HG02763 (cell line): ENCODE results near the gene ISOC2.
"Not testable (repeated sequence)": the region's sequence is repeated elsewhere in the genome, so short reads cannot be mapped to it uniquely, and the experiment has no call there.

Experiments used
- ATAC-seq: cut with Tn5 transposase; IDR thresholded peaks from one replicate; pipeline ENCODE4 v1.9.1; 2021; ENCODE audit warnings: mild to moderate bottlenecking, moderate library complexity; ENCODE audit not compliant: unreplicated experiment

The ISOC2 gene

DNA sequence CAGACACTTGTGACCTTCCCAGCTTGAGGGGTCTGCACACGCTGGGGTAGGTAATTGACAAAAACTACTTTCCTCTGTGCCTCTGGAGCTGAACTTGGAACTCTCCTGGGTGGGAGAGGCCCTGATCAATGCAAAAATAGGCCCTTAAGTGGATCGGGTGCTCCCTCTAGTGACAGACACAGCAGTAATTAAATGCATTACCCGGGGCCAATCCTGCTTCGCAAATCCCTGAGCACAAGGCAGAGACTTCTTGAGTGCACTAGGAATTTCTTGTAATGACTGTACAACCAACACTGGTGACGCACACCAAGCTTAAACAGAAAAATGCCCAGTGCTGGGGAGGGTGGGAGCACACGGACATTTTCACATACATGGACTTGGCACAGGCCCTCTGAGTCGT lies 43.3 kb downstream of the ISOC2 start:
- no peak for ATAC-seq

DNA sequence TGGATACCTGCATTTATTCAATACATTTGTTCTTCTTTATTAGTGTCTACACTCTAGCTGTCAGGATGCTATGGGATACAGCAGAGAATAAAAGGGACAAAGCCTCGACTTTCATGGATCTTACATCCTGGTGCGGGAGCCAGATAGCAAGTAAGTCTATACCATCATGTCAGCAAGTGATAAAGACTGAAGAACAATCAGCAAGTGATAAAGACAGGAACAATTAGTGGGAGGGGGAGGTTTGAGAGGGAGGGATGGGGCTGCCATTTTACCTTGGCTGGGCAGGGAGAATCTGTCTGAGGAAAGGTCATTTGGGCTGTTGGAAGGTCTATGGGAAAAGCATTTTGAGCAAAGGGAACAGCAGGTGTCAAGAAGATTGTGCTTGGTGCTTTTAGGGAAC lies 51.3 kb downstream of the ISOC2 start:
- no peak for ATAC-seq

DNA sequence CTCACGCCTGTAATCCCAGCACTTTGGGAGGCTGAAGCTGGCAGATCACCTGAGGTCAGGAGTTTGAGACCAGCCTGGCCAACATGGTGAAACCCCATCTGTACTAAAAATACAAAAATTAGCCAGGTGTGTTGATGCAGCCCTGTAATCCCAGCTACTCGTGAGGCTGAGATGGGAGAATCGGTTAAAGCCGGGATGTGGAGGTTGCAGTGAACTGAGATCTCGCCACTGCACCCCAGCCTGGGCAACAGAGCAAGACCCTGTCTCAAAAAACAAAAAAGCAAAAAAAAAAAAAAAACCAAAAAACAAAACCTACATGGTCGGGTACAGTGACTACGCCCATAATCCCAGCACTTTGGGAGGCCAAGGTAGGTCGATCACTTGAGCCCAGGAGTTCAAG lies 52.3 kb downstream of the ISOC2 start:
- ATAC-seq: not testable (repeated sequence)

DNA sequence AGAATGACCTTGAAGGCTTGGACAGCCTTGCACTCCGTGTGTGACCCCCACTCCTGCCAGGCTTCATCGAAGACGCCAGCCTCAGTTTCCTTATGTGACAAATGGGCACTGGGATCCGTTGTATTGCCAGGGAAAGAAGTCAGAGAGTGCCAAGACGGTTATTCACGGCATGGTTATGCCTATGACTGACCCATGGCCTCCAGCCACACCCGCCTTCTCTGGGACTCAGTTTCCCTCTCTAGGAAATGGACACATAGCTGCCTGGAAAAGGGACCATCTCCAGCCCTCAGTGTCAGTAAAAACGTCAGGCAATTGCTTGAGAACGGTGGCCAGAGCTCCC lies 52.9 kb downstream of the ISOC2 start:
- no peak for ATAC-seq

DNA sequence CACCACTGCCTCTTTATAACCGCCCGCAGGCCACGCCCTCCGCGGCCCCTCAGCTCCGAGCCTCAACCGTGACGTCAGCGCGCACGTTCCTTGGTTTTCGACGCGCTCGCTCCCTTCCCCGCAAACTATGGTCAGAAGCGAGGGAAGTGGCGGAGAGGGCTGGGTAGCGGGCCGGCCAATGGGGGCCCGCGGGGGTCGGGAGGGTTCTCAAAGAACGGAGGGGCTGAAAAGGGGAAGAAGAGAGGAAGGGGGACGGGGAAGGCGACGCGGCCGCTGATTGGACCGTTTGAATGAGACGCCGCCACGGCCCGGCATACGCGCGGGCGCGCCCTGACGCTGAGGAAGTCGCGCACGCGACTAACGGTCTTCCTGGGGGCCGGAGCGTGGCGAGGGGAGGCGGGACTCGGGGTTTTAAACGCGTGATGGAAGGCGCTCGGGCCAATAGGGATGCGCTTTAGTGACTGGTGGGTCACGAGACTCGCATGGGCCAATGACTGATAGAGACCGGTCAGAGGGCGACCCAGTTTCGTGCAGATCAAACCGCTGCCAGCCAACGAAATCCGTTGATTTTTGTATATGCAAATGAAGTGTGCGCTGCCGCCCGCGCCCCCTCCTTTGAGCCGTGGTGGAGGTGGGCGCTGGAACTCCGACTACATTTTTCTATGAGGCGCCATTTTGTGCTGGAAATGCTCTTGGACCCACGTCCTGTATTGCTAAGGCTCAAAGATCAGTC lies 53.5 kb downstream of the ISOC2 start:
- ATAC-seq: peak; percentile 79

DNA sequence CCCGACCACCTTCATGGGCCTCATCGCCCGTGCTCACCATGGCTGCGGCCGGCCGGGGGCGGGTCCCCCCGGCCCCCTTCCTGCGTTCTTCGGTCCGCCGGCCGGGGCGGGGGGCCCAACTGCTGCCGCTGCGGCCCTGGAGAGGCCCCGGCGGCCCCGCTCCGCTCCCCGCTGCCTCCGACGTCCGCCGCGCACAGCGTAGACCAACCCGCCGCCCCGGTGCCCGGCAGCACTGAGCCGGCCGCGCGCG lies 54.0 kb downstream of the ISOC2 start, which contains the start of gene UBE2S:
TSS of gene UBE2S (minus strand) at position 239 of the 250 bp plus-strand sequence. CDS start at position 40, 199 bp downstream.
- not testable (repeated sequence) for ATAC-seq

DNA sequence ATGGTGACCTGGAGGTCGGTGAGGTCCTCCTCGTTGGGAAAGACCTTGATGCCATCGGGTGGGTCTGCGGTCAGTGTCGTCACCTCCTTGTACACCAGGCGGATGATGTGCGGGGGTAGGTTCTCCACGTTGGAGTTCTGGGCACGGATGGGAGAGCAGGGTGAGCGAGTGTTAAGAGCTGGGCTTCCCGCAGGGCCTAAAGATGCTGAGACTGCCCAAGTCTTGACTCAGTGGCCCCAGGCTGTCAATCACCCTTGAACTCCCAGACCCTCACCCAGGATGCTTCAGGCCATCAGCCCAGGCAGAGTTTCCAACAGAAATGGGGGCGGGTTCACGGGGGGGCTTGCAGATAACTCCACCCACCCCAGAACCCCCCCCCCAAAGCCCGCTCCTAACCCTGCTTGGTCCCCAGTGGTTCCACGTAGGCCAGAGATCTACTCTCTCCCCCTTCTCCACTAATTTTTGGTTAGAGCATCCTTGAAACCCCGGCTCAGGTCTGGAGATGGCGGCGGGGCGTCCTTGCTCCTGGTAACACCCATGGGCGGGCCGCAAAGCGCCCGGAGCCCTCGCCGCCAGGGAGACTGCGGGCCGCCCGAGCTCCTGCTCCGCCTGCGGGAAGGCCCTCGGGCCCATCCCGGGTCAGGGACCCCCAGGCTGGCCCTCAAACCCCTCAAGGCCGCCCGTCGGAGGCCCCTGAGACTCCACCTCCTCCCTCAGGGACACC lies 54.5 kb downstream of the ISOC2 start:
- ATAC-seq: no peak

DNA sequence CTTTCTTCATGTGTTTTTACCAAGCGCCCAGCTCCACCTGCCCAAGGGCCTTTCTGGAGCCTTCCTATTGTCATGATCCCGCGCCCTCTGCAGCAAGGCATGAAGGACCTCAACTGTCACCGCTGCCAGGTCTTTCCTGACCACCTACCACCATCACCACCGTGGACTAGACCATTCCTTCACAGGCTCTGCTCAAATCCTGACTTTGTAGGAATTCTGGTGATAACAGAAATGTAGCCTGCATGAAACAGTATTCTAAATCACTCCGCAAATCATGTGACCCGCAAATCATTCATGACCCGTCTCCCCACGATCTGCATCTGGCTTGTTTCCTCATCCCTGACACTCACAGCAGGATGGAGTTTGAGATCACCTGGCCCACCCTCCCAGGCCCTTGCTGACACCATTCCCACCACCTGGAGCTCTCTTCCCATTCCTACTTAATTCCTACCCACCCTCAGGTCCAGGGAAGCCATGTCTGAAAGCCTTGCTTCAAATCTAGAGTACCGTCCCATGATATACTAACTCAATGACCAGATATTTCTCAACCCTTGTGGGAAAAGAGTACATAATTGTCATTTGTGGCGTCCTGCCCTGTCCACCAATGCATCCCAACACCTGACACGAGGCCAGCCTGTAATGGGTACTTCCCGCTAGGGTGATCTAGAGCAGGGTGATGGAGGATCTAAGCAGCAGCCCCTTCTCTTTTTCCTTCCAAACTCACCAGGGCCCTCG lies 55.2 kb downstream of the ISOC2 start:
- no peak for ATAC-seq

DNA sequence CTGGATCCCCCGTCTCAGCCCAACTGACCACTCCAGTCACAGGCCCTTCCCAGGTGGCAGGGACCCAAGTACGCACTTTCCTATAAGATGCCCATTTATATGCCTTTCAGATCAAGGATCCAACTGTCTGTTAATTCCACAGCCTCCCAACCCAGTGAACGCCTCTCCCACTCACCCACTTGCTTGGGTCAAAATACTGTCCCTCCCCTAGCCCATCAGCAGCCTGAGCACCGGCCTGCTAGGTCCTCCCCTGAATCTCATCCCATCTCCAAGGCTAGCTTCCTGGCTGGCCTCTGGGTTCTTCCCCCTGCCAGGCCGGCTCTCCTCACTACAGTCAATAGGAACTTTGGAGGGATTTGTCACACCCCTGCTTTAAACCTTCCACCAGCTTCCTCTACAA lies 55.8 kb downstream of the ISOC2 start:
- no peak for ATAC-seq
